ENCODE measurements around the gene ABHD8.

GRCh38 chr19:17339088-17339741 is 36.0 kb upstream of the ABHD8 start:
- TF ChIP-seq CTCF (conservative IDR thresholded peaks at IDR 0.05; ENCODE audit: low read depth, low read length), result no peak
- TF ChIP-seq POLR2A (IDR thresholded peaks at IDR 0.05; ENCODE audit: low read depth, low read length), result no peak
- no peak for TF ChIP-seq FOS (IDR thresholded peaks at IDR 0.05; ENCODE audit: low read depth, low read length)
- TF ChIP-seq USF2 (IDR thresholded peaks at IDR 0.05; ENCODE audit: low read depth, low read length), result no peak
- TF ChIP-seq RFX5 (IDR thresholded peaks at IDR 0.05; ENCODE audit: low read depth, low read length), result no peak

Measured in IMR-90 (cell line).